ENCODE measurements around the gene ELAVL1. TPM values are rescaled to one million over a fixed set of nuclear protein-coding genes. Genes with fewer than 3 reads are reported as not detected.

The ELAVL1 gene
- total and polyA plus RNA-seq, 9 of the 15 experiments (the other 6 are each of a cell fraction or from before 2014, with no cell fraction given), result 4.3 to 172 (median 69.2) TPM

DNA sequence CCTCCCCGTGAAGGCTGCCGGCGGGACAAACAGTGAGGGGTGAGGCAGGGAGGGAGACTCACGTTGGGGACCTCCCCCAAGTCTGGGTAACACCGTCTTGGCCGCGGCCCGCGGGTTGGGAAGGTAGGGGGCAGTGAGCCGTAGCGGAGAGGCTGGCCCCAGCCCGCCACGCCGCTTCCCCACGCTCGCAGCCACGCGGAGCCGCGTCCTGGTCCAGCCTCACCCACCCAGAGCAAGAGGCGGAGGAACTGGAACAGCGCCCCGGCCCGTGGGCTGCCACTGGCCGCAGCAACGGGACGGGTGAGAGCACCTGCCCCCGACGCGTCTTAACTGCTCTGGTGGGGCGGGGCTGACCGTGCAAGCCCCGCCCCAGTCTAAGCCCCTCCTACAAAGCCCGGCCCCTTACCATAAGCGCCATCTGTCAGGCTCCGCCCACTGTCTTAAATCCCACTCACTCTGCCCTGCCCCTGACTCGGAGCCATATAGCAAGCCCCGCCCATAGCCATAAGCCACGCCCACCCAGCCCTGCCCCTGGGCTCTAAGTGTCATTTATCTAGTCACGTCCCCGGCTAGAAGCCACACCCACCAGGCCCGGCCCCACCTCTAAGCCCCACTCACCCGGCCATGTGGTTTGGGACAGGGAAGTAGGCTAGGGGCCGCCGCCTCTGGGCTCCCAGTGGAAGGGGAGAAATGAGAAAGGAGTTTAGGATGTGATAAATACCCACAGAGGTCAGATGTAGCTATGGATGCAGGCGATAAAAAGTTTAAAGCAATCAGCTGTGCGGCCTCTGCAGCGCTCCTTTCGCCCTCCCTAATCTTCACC lies 45.0 kb upstream of the ELAVL1 start (continued):
- no peak for TF ChIP-seq TFE3 (CRISPR knock-in tag; IDR thresholded peaks at IDR 0.05)
- TF ChIP-seq, protein P1, sequence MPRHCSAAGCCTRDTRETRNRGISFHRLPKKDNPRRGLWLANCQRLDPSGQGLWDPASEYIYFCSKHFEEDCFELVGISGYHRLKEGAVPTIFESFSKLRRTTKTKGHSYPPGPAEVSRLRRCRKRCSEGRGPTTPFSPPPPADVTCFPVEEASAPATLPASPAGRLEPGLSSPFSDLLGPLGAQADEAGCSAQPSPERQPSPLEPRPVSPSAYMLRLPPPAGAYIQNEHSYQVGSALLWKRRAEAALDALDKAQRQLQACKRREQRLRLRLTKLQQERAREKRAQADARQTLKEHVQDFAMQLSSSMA (CRISPR knock-in tag; IDR thresholded peaks at IDR 0.05), result no peak
- TF ChIP-seq ZNF589 (CRISPR knock-in tag; IDR thresholded peaks at IDR 0.05; ENCODE audit: low read depth), result no peak
- TF ChIP-seq ESRRA (IDR thresholded peaks at IDR 0.05; ENCODE audit: borderline replicate concordance, low read depth), result peak; percentile 57
- TF ChIP-seq TFAM (CRISPR knock-in tag; conservative IDR thresholded peaks at IDR 0.05), result no peak
- TF ChIP-seq TAF9B (IDR thresholded peaks at IDR 0.05; ENCODE audit: partially characterized antibody), result no peak
- TF ChIP-seq MAFK (IDR thresholded peaks at IDR 0.05; ENCODE audit: low read length), result no peak
- TF ChIP-seq PTBP1 (IDR thresholded peaks at IDR 0.05; ENCODE audit: low read depth, low read length), result no peak
- no peak for TF ChIP-seq SOX6 (IDR thresholded peaks at IDR 0.05)
- TF ChIP-seq OTX1 (CRISPR knock-in tag; IDR thresholded peaks at IDR 0.05), result no peak
- no peak for TF ChIP-seq BRCA1 (IDR thresholded peaks at IDR 0.05)
- no peak for TF ChIP-seq BRCA1 (CRISPR knock-in tag; IDR thresholded peaks at IDR 0.05)
- no peak for TF ChIP-seq ELK1 (CRISPR knock-in tag; IDR thresholded peaks at IDR 0.05)
- TF ChIP-seq STAG1 (CRISPR knock-in tag; IDR thresholded peaks at IDR 0.05; ENCODE audit: borderline replicate concordance), result no peak
- no peak for TF ChIP-seq ZNF444 (CRISPR knock-in tag; IDR thresholded peaks at IDR 0.05)
- no peak for TF ChIP-seq ZNF79 (CRISPR knock-in tag; IDR thresholded peaks at IDR 0.05; ENCODE audit: low read depth)
- no peak for TF ChIP-seq HMBOX1 (IDR thresholded peaks at IDR 0.05)
- TF ChIP-seq ZNF431 (CRISPR knock-in tag; IDR thresholded peaks at IDR 0.05), result no peak
- no peak for TF ChIP-seq TCF15 (CRISPR knock-in tag; IDR thresholded peaks at IDR 0.05)
- TF ChIP-seq NR2C2 (CRISPR knock-in tag; IDR thresholded peaks at IDR 0.05), result no peak
- TF ChIP-seq NR2C2 (tag; IDR thresholded peaks at IDR 0.05), result no peak
- TF ChIP-seq POLR2AphosphoS2 (IDR thresholded peaks at IDR 0.05; ENCODE audit: low read length), result no peak
- peak; percentile 90; the same call in 1 of the 2 replicates for TF ChIP-seq PHF8 (IDR thresholded peaks at IDR 0.05; ENCODE audit: borderline replicate concordance, low read length)
- TF ChIP-seq, protein P2, sequence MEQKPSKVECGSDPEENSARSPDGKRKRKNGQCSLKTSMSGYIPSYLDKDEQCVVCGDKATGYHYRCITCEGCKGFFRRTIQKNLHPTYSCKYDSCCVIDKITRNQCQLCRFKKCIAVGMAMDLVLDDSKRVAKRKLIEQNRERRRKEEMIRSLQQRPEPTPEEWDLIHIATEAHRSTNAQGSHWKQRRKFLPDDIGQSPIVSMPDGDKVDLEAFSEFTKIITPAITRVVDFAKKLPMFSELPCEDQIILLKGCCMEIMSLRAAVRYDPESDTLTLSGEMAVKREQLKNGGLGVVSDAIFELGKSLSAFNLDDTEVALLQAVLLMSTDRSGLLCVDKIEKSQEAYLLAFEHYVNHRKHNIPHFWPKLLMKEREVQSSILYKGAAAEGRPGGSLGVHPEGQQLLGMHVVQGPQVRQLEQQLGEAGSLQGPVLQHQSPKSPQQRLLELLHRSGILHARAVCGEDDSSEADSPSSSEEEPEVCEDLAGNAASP (IDR thresholded peaks at IDR 0.05), result no peak
